Hematopoietic multipotent progenitor cell (in vitro differentiated cells): Measurements from ENCODE around the gene SSRP1. TPM values are rescaled to one million over a fixed set of nuclear protein-coding genes. Genes with fewer than 3 reads are reported as not detected.

Experiments used
- DNase-seq, 3 donors: peaks; one replicate each; pipeline ENCODE4 v3.0.0-alpha.2; 2011 to 2015; ENCODE audit warnings: low read depth in 2 of 3, low spot score in 2 of 3
- total RNA-seq: library from RNA; depleted of rRNA; stranded (reverse); fragments of >200 nt; gene quantifications from one replicate; pipeline ENCODE4 v1.2.3, GENCODE V29; 2012

SSRP1 gene
- total RNA-seq, 1 donor = 89.9 TPM

DNA sequence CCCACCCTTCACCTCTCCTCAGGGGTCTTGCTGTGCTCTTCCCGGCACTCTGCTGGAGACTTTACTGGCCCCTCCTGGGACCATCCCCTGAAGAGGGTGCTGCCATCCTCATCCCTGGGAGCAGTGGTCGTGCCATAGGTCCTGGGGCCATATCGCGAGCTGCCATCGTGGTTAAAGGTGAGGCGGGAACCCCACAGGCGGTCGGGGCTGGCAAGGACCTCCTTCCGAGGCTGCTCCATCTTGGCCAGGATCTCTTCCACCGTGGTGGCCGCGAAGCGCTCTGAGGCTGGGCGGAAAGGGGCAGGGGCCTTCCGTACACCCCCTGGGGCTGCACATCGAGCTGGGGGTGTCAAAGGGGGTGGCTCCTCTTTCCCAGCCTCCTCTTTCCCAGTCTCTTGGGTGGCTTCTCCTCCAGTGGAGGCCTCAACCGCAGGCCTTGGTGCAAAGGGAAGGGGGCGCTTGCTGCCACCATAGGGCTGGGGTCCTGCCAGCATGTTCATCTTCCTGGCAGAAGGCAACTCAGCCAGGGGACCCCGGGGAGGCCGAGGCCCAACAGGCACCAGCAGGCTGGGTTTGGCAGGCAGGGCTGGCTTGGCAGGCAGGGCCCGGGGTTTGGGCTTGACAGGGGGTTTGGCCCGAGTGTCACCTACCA is 15.5 kb downstream of the SSRP1 start:
- DNase-seq = no peak

DNA sequence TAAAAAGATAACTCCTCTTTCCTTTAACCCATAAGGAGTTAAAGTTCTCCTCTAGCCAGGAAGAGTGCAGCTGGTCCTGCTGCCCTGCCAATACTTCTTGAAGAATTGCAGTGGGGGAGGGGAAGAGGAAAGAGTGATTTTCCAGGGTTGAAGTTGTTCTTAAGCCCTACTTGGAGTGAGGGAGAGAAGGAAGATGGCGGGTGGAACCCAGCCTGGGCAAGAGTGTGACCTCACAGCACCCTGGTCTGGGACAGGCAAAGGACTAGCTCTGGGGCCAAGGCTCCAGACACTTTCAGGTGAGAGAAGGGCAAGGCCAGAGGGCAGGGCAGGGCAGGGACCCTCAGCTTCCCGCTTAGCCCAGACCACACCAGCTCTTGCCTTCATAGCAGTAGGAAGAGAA is 17.5 kb downstream of the SSRP1 start:
- no peak for DNase-seq

GRCh38 chr11:57316017-57316416 is 19.7 kb downstream of the SSRP1 start:
- DNase-seq = no peak

DNA sequence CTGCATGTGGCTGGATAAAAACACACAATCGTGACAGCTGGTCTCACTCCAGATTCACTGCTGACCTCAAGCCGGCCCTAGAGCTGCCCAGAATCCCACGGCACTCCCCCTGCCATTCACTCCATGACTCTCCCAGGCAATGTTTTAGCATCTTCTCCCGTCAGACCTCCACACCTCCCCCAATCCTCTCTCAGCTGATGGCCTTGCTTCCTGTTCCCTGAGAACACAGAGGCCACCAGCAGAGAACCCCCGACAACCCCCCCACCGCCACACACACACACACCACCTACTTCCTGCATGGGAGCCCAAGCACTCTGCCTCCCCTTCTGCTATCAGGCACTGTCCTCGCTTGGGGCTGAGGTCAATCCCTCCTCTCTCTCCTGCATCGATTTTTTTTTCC is 20.2 kb downstream of the SSRP1 start:
- peak in 2 of 3 donors; percentile 42 to 78 for DNase-seq

GRCh38 chr11:57314221-57314973 is 21.3 kb downstream of the SSRP1 start:
- no peak for DNase-seq

GRCh38 chr11:57313788-57314135 is 21.9 kb downstream of the SSRP1 start:
- DNase-seq = no peak

GRCh38 chr11:57313071-57313787 is 22.5 kb downstream of the SSRP1 start:
- DNase-seq = no peak

GRCh38 chr11:57312511-57313021 is 23.1 kb downstream of the SSRP1 start:
- no peak for DNase-seq

DNA sequence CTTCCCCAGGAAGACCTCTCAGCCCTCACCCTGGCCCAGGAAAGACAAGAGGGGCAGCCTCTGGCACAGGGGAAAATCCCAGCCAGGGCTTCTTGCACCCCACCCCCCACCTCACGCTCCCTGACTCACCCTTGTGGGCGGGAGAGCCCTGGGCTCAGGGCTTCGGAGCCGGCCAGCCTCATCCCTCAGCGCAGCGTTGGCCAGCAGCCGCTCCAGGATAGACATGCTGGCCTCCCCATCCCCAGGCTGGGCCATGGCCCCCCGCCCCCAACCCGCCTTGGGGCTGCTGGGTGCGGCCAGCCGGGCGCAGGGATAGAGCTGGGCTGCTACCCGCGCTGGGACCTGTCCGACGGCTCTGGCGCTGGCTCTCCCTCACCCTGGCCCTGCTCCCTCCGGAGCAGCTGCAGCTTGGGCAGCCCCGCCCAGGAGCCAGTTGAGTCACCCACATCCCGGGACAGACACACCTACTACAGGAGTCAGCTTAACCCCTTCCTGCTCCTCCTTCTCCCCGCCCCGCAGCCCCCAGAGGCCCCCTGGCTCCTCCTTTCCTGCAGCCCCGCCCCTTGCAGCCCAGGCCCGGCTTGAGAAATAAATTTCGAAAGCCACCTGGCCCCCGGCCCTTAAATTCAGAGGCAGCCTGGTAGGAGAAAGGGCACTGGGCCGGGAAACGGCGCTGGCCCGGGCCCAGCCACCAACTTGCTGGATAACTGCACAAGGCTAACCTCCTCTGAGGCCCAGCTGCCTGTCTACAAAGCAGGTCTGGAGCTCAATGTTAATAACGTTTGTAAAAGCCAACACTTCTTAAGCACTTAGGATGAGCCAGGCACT is 24.4 kb downstream of the SSRP1 start:
- DNase-seq = peak in 2 of 3 donors; percentile 68 to 85

- peak in 1 of 3 donors; percentile 27 for DNase-seq
These were observed 25.0 kb downstream of the SSRP1 start for GRCh38 chr11:57310630-57311086.

GRCh38 chr11:57310091-57310490 is 25.6 kb downstream of the SSRP1 start:
- no peak for DNase-seq

DNA sequence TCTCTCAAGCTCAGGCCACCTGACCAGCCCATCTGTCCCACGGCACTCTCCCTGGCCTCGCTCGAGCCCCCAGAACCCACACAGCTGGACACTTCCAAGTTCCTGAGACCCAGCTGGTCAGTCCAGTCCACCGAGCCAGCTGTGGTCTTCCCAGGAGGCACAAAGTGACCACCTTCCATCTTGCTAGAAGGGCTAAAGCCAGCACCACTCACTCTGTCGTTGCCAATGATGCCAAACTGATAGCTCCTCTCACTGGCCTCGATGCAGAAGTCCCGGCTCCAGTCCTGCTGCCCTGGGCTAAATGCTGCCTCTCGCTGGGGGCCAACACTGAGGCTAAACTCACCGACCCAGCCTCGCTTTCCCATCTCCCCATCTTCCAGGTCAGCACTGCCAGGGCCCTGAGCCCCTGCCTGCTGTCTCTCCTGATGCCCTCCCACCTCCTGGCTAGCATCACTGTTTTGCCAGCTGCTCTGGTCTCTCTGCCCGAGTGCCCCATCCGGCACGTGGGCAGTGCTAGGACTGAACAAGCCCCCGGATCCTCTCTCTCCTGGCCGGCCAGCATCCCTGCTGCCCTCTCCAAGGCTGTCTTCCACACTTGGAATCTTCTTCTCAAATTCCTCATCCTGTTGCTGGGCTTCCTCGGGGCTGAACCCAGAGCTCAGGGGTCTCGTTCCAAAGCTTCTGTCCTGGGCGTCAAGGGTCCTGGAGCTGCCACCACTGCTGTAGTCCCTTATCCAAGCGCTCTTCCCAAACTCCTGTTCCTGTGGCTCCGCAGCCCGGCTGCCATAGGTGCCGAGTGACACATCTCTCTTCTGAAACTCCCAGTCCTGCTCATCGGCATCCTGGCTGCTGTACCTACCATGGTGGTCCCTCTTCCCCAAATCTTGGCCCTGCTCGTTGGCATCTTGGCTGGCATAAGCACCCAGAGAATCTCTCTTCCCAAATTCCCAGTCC is 26.3 kb downstream of the SSRP1 start:
- no peak for DNase-seq

- DNase-seq = no peak
These were observed 27.1 kb downstream of the SSRP1 start for GRCh38 chr11:57308426-57309060.

GRCh38 chr11:57307666-57308270 is 27.9 kb downstream of the SSRP1 start:
- DNase-seq = no peak

- DNase-seq = no peak
These were observed 28.6 kb downstream of the SSRP1 start for GRCh38 chr11:57306940-57307565.

DNA sequence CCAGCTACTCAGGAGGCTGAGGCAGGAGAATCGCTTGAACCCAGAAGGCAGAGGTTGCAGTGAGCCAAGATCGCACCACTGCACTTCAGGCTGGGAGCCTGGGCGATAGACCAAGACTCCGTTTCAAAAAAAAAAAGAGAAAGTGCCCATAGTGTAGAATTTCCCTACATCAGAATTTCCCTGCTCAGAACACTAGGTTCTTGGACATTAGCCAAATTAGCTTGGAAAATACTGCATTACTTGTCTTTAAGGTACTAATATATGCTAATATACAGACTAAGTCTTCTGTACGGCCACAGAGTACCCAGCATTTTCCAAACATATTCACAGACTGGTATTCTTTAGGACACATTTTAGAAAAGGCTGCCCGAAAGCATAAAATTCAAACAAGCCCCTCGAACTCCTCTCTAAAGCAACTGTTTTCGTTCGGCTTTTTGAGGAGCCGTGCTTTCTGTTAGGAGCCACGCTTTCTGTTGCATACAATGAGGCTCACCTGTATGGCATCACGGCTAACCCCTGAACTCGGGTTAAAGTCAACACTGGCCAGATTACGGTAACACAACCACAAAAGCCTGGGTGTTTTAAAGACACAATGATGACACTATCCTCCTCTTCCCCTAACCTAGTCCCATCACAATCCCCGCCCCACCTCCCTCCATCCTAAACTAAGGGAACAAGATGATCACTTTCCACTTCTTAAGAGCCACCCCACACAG is 29.4 kb downstream of the SSRP1 start:
- DNase-seq = no peak

DNA sequence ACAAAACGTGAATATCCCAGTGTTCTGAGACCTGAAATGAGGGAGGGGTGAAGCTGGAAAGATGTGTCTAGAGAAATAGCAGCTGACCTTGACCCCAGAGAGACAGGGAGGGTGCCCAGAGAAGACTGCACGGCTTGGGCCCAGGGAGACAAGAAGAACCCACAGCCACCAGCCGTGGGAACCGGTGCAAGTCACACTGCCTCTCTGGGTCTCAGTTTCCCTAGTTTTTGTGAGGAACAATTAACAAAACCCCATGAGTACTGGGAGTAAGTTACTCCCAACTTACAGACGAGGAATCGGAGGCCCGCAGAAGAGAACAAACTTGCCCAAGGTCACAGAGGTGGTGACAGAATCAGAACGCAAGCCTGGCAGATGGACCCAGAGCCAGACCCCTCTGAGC is 30.2 kb downstream of the SSRP1 start:
- no peak for DNase-seq
